ENCODE measurements around the gene MYLIP.
A peak's percentile ranks its signal among the peaks of the same experiment; 100 is the strongest.

GRCh38 chr6:16184129-16184528 is 55.2 kb downstream of the MYLIP start:
- peak; percentile 49 for TF ChIP-seq CTCF (IDR thresholded peaks at IDR 0.05; ENCODE audit: low read length)
- no peak for TF ChIP-seq EZH2phosphoT487 (IDR thresholded peaks at IDR 0.05; ENCODE audit: low read length)
- no peak for TF ChIP-seq EZH2 (optimal IDR thresholded peaks at IDR 0.05; ENCODE audit: low read depth, low read length)

All from MM.1S (cell line).